ENCODE data around the gene PRAMEF12.
"Not testable (repeated sequence)": the region's sequence is repeated elsewhere in the genome, so short reads cannot be mapped to it uniquely, and the experiment has no call there.

DNA sequence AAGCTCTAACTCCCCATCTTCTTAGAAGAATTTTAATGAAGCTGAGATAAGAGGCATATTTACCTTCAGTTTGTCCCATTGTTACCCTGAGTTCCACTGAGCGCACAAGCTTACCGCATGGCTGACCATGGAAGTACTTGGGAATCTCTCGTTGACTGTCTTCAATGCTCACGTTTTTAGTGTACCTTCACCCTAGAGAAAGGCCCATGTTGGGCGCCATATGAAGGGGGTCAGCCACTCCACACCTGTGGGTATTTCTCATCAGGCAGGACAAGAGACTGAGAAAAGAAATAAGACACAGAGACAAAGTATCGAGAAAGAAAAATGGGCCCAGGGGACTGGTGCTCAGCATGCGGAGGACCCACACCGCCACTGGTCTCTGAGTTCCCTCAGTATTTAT is 11.2 kb downstream of the PRAMEF12 start:
- not testable (repeated sequence) for TF ChIP-seq EP300 (IDR thresholded peaks at IDR 0.05; ENCODE audit: borderline replicate concordance in 1 of 2, low read depth in 1 of 2, low read length in 1 of 2); FOXJ3 (CRISPR knock-in tag; IDR thresholded peaks at IDR 0.05); FOXM1 (IDR thresholded peaks at IDR 0.05; ENCODE audit: low read depth); NFIC (IDR thresholded peaks at IDR 0.05; ENCODE audit: borderline replicate concordance); YY1 (IDR thresholded peaks at IDR 0.05; ENCODE audit: low read depth); SMC3 (IDR thresholded peaks at IDR 0.05; ENCODE audit: low read depth, low read length)
- TF ChIP-seq, protein P1, sequence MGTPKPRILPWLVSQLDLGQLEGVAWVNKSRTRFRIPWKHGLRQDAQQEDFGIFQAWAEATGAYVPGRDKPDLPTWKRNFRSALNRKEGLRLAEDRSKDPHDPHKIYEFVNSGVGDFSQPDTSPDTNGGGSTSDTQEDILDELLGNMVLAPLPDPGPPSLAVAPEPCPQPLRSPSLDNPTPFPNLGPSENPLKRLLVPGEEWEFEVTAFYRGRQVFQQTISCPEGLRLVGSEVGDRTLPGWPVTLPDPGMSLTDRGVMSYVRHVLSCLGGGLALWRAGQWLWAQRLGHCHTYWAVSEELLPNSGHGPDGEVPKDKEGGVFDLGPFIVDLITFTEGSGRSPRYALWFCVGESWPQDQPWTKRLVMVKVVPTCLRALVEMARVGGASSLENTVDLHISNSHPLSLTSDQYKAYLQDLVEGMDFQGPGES (IDR thresholded peaks at IDR 0.05; ENCODE audit: low read depth, low read length), result not testable (repeated sequence)
- TF ChIP-seq, protein P2, sequence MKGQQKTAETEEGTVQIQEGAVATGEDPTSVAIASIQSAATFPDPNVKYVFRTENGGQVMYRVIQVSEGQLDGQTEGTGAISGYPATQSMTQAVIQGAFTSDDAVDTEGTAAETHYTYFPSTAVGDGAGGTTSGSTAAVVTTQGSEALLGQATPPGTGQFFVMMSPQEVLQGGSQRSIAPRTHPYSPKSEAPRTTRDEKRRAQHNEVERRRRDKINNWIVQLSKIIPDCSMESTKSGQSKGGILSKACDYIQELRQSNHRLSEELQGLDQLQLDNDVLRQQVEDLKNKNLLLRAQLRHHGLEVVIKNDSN (IDR thresholded peaks at IDR 0.05; ENCODE audit: borderline replicate concordance, low read depth), result not testable (repeated sequence)
- TF ChIP-seq, protein P3, sequence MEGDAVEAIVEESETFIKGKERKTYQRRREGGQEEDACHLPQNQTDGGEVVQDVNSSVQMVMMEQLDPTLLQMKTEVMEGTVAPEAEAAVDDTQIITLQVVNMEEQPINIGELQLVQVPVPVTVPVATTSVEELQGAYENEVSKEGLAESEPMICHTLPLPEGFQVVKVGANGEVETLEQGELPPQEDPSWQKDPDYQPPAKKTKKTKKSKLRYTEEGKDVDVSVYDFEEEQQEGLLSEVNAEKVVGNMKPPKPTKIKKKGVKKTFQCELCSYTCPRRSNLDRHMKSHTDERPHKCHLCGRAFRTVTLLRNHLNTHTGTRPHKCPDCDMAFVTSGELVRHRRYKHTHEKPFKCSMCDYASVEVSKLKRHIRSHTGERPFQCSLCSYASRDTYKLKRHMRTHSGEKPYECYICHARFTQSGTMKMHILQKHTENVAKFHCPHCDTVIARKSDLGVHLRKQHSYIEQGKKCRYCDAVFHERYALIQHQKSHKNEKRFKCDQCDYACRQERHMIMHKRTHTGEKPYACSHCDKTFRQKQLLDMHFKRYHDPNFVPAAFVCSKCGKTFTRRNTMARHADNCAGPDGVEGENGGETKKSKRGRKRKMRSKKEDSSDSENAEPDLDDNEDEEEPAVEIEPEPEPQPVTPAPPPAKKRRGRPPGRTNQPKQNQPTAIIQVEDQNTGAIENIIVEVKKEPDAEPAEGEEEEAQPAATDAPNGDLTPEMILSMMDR (IDR thresholded peaks at IDR 0.05), result not testable (repeated sequence)
- TF ChIP-seq, protein P4, sequence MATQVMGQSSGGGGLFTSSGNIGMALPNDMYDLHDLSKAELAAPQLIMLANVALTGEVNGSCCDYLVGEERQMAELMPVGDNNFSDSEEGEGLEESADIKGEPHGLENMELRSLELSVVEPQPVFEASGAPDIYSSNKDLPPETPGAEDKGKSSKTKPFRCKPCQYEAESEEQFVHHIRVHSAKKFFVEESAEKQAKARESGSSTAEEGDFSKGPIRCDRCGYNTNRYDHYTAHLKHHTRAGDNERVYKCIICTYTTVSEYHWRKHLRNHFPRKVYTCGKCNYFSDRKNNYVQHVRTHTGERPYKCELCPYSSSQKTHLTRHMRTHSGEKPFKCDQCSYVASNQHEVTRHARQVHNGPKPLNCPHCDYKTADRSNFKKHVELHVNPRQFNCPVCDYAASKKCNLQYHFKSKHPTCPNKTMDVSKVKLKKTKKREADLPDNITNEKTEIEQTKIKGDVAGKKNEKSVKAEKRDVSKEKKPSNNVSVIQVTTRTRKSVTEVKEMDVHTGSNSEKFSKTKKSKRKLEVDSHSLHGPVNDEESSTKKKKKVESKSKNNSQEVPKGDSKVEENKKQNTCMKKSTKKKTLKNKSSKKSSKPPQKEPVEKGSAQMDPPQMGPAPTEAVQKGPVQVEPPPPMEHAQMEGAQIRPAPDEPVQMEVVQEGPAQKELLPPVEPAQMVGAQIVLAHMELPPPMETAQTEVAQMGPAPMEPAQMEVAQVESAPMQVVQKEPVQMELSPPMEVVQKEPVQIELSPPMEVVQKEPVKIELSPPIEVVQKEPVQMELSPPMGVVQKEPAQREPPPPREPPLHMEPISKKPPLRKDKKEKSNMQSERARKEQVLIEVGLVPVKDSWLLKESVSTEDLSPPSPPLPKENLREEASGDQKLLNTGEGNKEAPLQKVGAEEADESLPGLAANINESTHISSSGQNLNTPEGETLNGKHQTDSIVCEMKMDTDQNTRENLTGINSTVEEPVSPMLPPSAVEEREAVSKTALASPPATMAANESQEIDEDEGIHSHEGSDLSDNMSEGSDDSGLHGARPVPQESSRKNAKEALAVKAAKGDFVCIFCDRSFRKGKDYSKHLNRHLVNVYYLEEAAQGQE (IDR thresholded peaks at IDR 0.05; ENCODE audit: low read depth, low read length), result not testable (repeated sequence)

Data from SK-N-SH (cell line).